Measurements from ENCODE around the gene ABI1.

DNA sequence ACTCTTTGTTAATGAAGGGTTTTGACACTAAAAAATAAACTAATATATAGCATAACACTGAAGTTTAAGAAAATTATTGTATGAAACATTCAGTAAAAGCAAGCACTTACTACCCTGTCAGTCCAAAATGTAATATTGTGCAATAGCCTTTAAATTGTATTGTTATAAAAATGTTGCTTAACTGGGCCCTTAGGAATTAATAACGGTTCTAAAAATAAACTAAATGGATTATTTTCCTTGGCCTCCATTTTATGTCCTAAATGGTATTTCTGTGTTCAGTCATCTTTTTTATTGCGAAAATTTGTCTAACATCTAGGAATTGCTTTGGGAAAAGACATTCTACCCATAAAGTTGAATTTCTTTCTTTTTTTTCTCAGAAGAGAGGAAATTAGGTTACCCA, 49.0 kb upstream of the ABI1 start:
- TF ChIP-seq MAFK (IDR thresholded peaks at IDR 0.05; ENCODE audit: low read length), result no peak
- TF ChIP-seq ZKSCAN8 (CRISPR knock-in tag; IDR thresholded peaks at IDR 0.05), result no peak
- TF ChIP-seq ZBTB7A (IDR thresholded peaks at IDR 0.05; ENCODE audit: borderline replicate concordance, control insufficient read depth, low read depth, low read length), result no peak
- TF ChIP-seq, protein P1, sequence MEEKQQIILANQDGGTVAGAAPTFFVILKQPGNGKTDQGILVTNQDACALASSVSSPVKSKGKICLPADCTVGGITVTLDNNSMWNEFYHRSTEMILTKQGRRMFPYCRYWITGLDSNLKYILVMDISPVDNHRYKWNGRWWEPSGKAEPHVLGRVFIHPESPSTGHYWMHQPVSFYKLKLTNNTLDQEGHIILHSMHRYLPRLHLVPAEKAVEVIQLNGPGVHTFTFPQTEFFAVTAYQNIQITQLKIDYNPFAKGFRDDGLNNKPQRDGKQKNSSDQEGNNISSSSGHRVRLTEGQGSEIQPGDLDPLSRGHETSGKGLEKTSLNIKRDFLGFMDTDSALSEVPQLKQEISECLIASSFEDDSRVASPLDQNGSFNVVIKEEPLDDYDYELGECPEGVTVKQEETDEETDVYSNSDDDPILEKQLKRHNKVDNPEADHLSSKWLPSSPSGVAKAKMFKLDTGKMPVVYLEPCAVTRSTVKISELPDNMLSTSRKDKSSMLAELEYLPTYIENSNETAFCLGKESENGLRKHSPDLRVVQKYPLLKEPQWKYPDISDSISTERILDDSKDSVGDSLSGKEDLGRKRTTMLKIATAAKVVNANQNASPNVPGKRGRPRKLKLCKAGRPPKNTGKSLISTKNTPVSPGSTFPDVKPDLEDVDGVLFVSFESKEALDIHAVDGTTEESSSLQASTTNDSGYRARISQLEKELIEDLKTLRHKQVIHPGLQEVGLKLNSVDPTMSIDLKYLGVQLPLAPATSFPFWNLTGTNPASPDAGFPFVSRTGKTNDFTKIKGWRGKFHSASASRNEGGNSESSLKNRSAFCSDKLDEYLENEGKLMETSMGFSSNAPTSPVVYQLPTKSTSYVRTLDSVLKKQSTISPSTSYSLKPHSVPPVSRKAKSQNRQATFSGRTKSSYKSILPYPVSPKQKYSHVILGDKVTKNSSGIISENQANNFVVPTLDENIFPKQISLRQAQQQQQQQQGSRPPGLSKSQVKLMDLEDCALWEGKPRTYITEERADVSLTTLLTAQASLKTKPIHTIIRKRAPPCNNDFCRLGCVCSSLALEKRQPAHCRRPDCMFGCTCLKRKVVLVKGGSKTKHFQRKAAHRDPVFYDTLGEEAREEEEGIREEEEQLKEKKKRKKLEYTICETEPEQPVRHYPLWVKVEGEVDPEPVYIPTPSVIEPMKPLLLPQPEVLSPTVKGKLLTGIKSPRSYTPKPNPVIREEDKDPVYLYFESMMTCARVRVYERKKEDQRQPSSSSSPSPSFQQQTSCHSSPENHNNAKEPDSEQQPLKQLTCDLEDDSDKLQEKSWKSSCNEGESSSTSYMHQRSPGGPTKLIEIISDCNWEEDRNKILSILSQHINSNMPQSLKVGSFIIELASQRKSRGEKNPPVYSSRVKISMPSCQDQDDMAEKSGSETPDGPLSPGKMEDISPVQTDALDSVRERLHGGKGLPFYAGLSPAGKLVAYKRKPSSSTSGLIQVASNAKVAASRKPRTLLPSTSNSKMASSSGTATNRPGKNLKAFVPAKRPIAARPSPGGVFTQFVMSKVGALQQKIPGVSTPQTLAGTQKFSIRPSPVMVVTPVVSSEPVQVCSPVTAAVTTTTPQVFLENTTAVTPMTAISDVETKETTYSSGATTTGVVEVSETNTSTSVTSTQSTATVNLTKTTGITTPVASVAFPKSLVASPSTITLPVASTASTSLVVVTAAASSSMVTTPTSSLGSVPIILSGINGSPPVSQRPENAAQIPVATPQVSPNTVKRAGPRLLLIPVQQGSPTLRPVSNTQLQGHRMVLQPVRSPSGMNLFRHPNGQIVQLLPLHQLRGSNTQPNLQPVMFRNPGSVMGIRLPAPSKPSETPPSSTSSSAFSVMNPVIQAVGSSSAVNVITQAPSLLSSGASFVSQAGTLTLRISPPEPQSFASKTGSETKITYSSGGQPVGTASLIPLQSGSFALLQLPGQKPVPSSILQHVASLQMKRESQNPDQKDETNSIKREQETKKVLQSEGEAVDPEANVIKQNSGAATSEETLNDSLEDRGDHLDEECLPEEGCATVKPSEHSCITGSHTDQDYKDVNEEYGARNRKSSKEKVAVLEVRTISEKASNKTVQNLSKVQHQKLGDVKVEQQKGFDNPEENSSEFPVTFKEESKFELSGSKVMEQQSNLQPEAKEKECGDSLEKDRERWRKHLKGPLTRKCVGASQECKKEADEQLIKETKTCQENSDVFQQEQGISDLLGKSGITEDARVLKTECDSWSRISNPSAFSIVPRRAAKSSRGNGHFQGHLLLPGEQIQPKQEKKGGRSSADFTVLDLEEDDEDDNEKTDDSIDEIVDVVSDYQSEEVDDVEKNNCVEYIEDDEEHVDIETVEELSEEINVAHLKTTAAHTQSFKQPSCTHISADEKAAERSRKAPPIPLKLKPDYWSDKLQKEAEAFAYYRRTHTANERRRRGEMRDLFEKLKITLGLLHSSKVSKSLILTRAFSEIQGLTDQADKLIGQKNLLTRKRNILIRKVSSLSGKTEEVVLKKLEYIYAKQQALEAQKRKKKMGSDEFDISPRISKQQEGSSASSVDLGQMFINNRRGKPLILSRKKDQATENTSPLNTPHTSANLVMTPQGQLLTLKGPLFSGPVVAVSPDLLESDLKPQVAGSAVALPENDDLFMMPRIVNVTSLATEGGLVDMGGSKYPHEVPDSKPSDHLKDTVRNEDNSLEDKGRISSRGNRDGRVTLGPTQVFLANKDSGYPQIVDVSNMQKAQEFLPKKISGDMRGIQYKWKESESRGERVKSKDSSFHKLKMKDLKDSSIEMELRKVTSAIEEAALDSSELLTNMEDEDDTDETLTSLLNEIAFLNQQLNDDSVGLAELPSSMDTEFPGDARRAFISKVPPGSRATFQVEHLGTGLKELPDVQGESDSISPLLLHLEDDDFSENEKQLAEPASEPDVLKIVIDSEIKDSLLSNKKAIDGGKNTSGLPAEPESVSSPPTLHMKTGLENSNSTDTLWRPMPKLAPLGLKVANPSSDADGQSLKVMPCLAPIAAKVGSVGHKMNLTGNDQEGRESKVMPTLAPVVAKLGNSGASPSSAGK (IDR thresholded peaks at IDR 0.05), result no peak
- TF ChIP-seq, protein P2, sequence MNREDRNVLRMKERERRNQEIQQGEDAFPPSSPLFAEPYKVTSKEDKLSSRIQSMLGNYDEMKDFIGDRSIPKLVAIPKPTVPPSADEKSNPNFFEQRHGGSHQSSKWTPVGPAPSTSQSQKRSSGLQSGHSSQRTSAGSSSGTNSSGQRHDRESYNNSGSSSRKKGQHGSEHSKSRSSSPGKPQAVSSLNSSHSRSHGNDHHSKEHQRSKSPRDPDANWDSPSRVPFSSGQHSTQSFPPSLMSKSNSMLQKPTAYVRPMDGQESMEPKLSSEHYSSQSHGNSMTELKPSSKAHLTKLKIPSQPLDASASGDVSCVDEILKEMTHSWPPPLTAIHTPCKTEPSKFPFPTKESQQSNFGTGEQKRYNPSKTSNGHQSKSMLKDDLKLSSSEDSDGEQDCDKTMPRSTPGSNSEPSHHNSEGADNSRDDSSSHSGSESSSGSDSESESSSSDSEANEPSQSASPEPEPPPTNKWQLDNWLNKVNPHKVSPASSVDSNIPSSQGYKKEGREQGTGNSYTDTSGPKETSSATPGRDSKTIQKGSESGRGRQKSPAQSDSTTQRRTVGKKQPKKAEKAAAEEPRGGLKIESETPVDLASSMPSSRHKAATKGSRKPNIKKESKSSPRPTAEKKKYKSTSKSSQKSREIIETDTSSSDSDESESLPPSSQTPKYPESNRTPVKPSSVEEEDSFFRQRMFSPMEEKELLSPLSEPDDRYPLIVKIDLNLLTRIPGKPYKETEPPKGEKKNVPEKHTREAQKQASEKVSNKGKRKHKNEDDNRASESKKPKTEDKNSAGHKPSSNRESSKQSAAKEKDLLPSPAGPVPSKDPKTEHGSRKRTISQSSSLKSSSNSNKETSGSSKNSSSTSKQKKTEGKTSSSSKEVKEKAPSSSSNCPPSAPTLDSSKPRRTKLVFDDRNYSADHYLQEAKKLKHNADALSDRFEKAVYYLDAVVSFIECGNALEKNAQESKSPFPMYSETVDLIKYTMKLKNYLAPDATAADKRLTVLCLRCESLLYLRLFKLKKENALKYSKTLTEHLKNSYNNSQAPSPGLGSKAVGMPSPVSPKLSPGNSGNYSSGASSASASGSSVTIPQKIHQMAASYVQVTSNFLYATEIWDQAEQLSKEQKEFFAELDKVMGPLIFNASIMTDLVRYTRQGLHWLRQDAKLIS (CRISPR knock-in tag; IDR thresholded peaks at IDR 0.05), result no peak
- no peak for TF ChIP-seq POLR2A (conservative IDR thresholded peaks at IDR 0.05)
